Measurements from ENCODE around the gene DGCR2. TPM values are rescaled to one million over a fixed set of nuclear protein-coding genes. Genes with fewer than 3 reads are reported as not detected.

Gene DGCR2
- total RNA-seq, 1 donor from 2014 or later = 70.6 TPM

- TF ChIP-seq, protein P1, sequence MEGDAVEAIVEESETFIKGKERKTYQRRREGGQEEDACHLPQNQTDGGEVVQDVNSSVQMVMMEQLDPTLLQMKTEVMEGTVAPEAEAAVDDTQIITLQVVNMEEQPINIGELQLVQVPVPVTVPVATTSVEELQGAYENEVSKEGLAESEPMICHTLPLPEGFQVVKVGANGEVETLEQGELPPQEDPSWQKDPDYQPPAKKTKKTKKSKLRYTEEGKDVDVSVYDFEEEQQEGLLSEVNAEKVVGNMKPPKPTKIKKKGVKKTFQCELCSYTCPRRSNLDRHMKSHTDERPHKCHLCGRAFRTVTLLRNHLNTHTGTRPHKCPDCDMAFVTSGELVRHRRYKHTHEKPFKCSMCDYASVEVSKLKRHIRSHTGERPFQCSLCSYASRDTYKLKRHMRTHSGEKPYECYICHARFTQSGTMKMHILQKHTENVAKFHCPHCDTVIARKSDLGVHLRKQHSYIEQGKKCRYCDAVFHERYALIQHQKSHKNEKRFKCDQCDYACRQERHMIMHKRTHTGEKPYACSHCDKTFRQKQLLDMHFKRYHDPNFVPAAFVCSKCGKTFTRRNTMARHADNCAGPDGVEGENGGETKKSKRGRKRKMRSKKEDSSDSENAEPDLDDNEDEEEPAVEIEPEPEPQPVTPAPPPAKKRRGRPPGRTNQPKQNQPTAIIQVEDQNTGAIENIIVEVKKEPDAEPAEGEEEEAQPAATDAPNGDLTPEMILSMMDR (IDR thresholded peaks at IDR 0.05) = no peak
- H3K4me1 ChIP-seq = peaks cover 8% of the 10 kb centered on the region
- intact Hi-C loops (cut with DNase I) = no loop called here
- no peaks in the 10 kb centered on the region for H3K9me3 ChIP-seq
- H3K27ac ChIP-seq = no peak overlapping the region
- no peak overlapping the region for H3K4me3 ChIP-seq
- no peak for ATAC-seq
- no peak for DNase-seq
- H3K36me3 ChIP-seq = peaks cover 76% of the 10 kb centered on the region
- H3K27me3 ChIP-seq = no peaks in the 10 kb centered on the region
Observed at GRCh38 chr22:19139974-19140373, 17.8 kb upstream of the DGCR2 start.

DNA sequence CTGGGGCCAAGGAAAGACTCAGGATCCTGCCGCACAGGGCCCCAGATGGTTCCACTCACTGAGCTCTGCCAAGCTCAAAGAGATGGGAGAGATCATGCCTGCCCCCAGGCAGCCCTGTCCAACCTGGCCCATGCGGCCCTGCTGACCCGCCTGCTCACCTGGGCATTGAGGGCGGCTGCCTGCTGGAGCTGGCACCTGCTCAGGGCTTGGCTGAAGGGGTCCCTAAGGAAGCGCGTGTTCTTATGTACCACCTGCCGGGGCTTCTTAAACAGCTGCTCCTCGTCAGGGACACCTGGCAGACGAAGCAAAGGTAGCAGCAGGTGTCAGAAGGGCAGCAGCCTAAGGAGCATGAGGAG is 16.8 kb upstream of the DGCR2 start:
- DNase-seq = no peak
- Histone ChIP-seq H3K4me3 (no peak overlapping the region), H3K9me3 (no peaks in the 10 kb centered on the region), H3K27me3 (no peaks in the 10 kb centered on the region), H3K36me3 (peaks cover 86% of the 10 kb centered on the region), H3K27ac (no peak overlapping the region), H3K4me1 (peaks cover 8% of the 10 kb centered on the region)
- intact Hi-C loops (cut with DNase I) = no loop called here
- ATAC-seq = no peak
- TF ChIP-seq, protein P1 (IDR thresholded peaks at IDR 0.05) = no peak

DNA sequence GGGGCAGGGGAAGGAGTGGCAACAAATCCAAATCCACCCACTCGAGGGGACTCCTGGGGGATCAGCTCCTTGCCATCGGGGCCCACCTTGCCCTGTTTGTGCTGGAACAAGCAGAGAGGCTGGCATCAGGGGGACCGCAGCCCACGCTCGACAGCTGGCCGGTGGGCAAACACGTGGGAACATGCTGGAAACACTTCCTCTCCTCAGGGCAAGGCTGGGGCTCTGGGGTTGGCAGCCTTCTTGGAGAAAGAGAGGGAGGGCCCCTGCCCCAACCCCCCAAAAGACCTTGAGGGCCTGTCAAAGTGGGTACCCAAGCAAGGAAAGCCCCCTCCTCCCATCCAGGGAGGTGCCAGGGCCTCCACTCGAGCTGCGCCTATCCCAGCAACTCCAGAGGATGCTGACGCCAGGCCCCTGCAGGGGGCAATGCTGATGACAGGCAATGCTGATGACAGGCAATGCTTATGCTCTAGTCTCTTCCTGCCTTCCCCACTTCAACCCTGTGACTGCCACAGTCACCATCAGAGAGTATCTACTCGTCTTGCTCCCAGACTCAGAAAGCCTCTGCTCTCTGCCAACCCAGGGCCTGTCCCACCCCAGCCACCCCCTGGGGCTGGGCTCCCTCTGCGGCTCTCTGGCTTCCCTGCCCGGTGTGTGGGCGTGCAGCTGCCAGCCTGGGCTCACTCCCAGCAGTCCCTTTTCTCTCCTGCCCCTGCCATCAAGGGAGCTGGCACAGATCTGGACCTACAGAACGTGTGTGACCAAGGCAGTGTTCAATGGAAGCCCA is 16.2 kb upstream of the DGCR2 start:
- Histone ChIP-seq H3K36me3 (peaks cover 92% of the 10 kb centered on the region), H3K9me3 (no peaks in the 10 kb centered on the region), H3K4me1 (peaks cover 3% of the 10 kb centered on the region), H3K27me3 (no peaks in the 10 kb centered on the region), H3K4me3 (no peak overlapping the region), H3K27ac (no peak overlapping the region)
- TF ChIP-seq, protein P1 (IDR thresholded peaks at IDR 0.05) = no peak
- DNase-seq = no peak
- intact Hi-C loops (cut with DNase I) = no loop called here
- no peak for ATAC-seq

DNA sequence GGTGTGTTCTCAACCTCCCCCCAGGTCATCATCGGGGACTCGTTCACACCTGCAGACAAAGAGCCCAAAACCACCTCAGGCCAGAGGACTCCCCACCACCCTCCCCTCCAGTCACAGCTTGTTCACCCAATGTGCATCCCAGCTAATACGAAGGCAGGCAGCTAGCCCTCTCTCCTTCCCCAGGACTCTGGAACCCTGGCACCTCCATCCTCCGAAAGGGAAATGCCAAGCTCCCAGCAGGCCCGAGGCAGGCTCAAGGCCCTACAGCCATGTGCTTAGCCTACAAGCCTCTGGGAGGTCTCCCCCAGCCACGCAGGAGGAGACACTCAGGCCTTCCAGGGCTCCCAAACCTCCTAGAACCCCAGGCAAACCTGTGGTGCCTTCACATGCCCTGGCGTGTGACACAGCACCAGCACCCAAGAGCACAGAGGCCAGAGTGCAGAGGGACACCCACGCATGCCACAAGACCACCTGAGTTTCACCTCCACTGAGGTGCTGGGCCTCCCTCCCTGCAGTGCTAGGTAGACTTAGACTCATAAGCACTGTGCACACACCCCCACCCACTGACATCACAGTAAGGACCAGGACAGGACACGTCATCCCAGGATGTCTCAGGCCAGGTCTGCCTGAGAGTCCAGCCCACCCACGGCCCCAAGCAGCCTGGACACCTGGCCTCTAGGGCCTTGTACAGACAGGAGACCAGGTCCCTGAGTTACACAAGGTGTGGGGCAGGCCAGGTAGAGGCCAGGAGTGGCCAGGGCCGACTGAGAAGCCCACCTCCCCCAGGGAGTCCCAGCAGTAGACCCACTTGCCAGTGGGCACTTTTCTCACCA is 15.4 kb upstream of the DGCR2 start:
- H3K27me3 ChIP-seq = no peaks in the 10 kb centered on the region
- no peak overlapping the region for H3K4me3 ChIP-seq
- peaks cover 99% of the 10 kb centered on the region for H3K36me3 ChIP-seq
- H3K9me3 ChIP-seq = no peaks in the 10 kb centered on the region
- intact Hi-C loops (cut with DNase I) = no loop called here
- ATAC-seq (no peak), DNase-seq (no peak)
- no peaks in the 10 kb centered on the region for H3K4me1 ChIP-seq
- H3K27ac ChIP-seq = no peak overlapping the region
- TF ChIP-seq, protein P1 (IDR thresholded peaks at IDR 0.05) = no peak

DNA sequence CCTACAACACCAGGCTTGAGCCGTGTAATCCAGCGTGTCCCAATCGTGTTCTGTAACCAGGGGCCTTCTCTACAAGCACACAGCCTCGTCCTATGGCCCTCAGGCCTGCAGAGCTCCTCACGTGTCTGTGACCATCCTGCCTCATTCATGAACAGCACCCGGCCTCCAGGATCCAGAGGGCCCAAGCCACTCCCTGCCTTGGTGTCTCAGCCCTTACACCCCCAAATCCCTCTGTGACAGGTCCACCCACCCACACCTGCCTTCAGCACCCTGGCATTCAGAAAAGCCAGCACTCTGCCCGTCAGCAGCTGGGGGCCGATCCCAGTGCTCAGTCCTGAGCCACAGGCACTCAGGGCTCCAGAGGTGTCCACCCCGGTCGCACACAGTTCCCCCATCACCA is 14.7 kb upstream of the DGCR2 start:
- ATAC-seq (no peak), DNase-seq (no peak)
- H3K27me3 ChIP-seq = no peaks in the 10 kb centered on the region
- no peaks in the 10 kb centered on the region for H3K4me1 ChIP-seq
- H3K4me3 ChIP-seq = no peak overlapping the region
- TF ChIP-seq, protein P1 (IDR thresholded peaks at IDR 0.05) = no peak
- no peaks in the 10 kb centered on the region for H3K9me3 ChIP-seq
- peaks cover 94% of the 10 kb centered on the region for H3K36me3 ChIP-seq
- intact Hi-C loops (cut with DNase I) = no loop called here
- no peak overlapping the region for H3K27ac ChIP-seq

Measured in upper lobe of right lung (tissue), 1 donor.